K562 (cell line): ENCODE data around the gene PKD1L1.

Experiments
- ATF3 ChIP-seq, 2 experiments: fragments of 450-650 bp in 1 of 2; sonication (generic) in 1 of 2; formaldehyde crosslinking in 1 of 2; IDR thresholded peaks in 1 of 2; conservative IDR thresholded peaks in 1 of 2; 2 replicates each; pipeline versions ENCODE4 v1.6.1 to v1.8.1; 2016 to 2023; ENCODE audit warnings: mild to moderate bottlenecking in 2 of 2, moderate library complexity in 2 of 2, inconsistent platforms in 1 of 2, missing genetic modification reagents in 1 of 2
- GTF2A2 ChIP-seq: IDR thresholded peaks from 2 replicates; pipeline ENCODE4 v1.6.1; 2016; ENCODE audit warnings: mild to moderate bottlenecking, missing genetic modification characterization, missing compliant biosample characterization
- HDAC2 ChIP-seq: fragments of 450-650 bp; IDR thresholded peaks from 2 replicates; pipeline ENCODE4 v1.6.1; 2016; ENCODE audit warnings: mild to moderate bottlenecking
- POLR2A ChIP-seq: fragments of 450-650 bp; conservative IDR thresholded peaks from 2 replicates; pipeline ENCODE4 v1.6.1; 2016

- TF ChIP-seq GTF2A2 (no peak), POLR2A (no peak), ATF3 (IDR thresholded peaks at IDR 0.05) (no peak), ATF3 (CRISPR knock-in tag; conservative IDR thresholded peaks at IDR 0.05) (no peak), HDAC2 (no peak)
Measured at GRCh38 chr7:47744883-47745282, 203.4 kb downstream of the PKD1L1 start.
